Epithelial cell of proximal tubule (primary cell): ENCODE measurements around the gene DMXL2. TPM values are rescaled to one million over a fixed set of nuclear protein-coding genes. Genes with fewer than 3 reads are reported as not detected.
"Not testable (repeated sequence)": the region's sequence is repeated elsewhere in the genome, so short reads cannot be mapped to it uniquely, and the experiment has no call there.

Experiments used
- DNase-seq: peaks from one replicate; pipeline ENCODE4 v3.0.0-alpha.2; 2011; ENCODE audit warnings: low read depth
- H3K4me3 ChIP-seq: 2 replicates; pipeline ENCODE4 v1.5.1; 2011; ENCODE audit warnings: low read depth, mild to moderate bottlenecking, low read length
- CTCF ChIP-seq: conservative IDR thresholded peaks from 2 replicates; pipeline ENCODE4 v1.5.1; 2012; ENCODE audit warnings: low read depth, mild to moderate bottlenecking, low read length
- total RNA-seq: library from RNA; depleted of rRNA; stranded (reverse); fragments of >200 nt; gene quantifications from 2 replicates; pipeline ENCODE4 v1.2.3, GENCODE V29; 2015

The DMXL2 gene
- total RNA-seq, 1 donor from 2014 or later, result 8.7 TPM

GRCh38 chr15:51580982-51581381, 41.6 kb downstream of the DMXL2 start:
- no peak for DNase-seq
- TF ChIP-seq CTCF, result no peak
- H3K4me3 ChIP-seq, result no peak overlapping the region

GRCh38 chr15:51580385-51580784, 42.2 kb downstream of the DMXL2 start:
- TF ChIP-seq CTCF, result no peak
- H3K4me3 ChIP-seq, result no peak overlapping the region
- no peak for DNase-seq

- TF ChIP-seq CTCF, result no peak
- no peak for DNase-seq
- H3K4me3 ChIP-seq, result no peak overlapping the region
Observed at GRCh38 chr15:51579012-51579411, 43.6 kb downstream of the DMXL2 start.

- TF ChIP-seq CTCF, result no peak
- H3K4me3 ChIP-seq, result no peak overlapping the region
- DNase-seq, result no peak
Observed at GRCh38 chr15:51577636-51578304, 44.8 kb downstream of the DMXL2 start.

- no peak for TF ChIP-seq CTCF
- peak; percentile 43 for DNase-seq
- no peak overlapping the region for H3K4me3 ChIP-seq
Observed at GRCh38 chr15:51576911-51577500, 45.6 kb downstream of the DMXL2 start.

- no peak for TF ChIP-seq CTCF
- H3K4me3 ChIP-seq, result no peak overlapping the region
- no peak for DNase-seq
Observed at GRCh38 chr15:51576286-51576850, 46.2 kb downstream of the DMXL2 start.

- DNase-seq, result no peak
- H3K4me3 ChIP-seq, result no peak overlapping the region
- no peak for TF ChIP-seq CTCF
Observed at GRCh38 chr15:51575775-51576174, 46.8 kb downstream of the DMXL2 start.

- not testable (repeated sequence) for DNase-seq
Observed at GRCh38 chr15:51573352-51573751, 49.2 kb downstream of the DMXL2 start.

GRCh38 chr15:51568939-51569784, 53.4 kb downstream of the DMXL2 start:
- DNase-seq, result not testable (repeated sequence)

More at GRCh38 chr15:51573352-51573751, 49.2 kb downstream of the DMXL2 start:
- not testable (repeated sequence) for H3K4me3 ChIP-seq

More at GRCh38 chr15:51568939-51569784, 53.4 kb downstream of the DMXL2 start:
- H3K4me3 ChIP-seq, result not testable (repeated sequence)
